Measurements from ENCODE around the gene PMFBP1. TPM values are rescaled to one million over a fixed set of nuclear protein-coding genes. Genes with fewer than 3 reads are reported as not detected.

The PMFBP1 gene
- polyA plus RNA-seq, 1 experiment, result 0.07 TPM

- DNase-seq (ENCODE audit: low read depth), result no peak
- POLR2A ChIA-PET, result no interaction called here
- H3K4me3 ChIP-seq (ENCODE audit: low read depth, low read length), result no peak overlapping the region
- H3K36me3 ChIP-seq (ENCODE audit: control insufficient read depth, insufficient read depth, low read length), result no peaks in the 10 kb centered on the region
- TF ChIP-seq CTCF (IDR thresholded peaks at IDR 0.05; ENCODE audit: insufficient read depth, low read depth, low read length), result no peak
- CTCF ChIA-PET, result interaction anchor here (0.8 to 2.9 kb wide), 2 partner anchors 342 to 1746 kb away, joined by 3 to 27 read pairs; no protein-coding TSS in a partner anchor
- no peaks in the 10 kb centered on the region for H3K27me3 ChIP-seq (ENCODE audit: control insufficient read depth, insufficient read depth, low read length)
These were observed 45.6 kb downstream of the PMFBP1 start for GRCh38 chr16:72126429-72126765.

GRCh38 chr16:72125635-72126428 lies 46.1 kb downstream of the PMFBP1 start:
- POLR2A ChIA-PET, result no interaction called here
- no peak for DNase-seq (ENCODE audit: low read depth)
- CTCF ChIA-PET, result interaction anchor here (0.7 to 2.9 kb wide), 18 partner anchors 9 to 1909 kb away, joined by 3 to 27 read pairs (median 4); no protein-coding TSS in a partner anchor
- Histone ChIP-seq H3K27me3 (ENCODE audit: control insufficient read depth, insufficient read depth, low read length) (no peaks in the 10 kb centered on the region), H3K4me3 (ENCODE audit: low read depth, low read length) (no peak overlapping the region), H3K36me3 (ENCODE audit: control insufficient read depth, insufficient read depth, low read length) (no peaks in the 10 kb centered on the region)
- TF ChIP-seq CTCF (IDR thresholded peaks at IDR 0.05; ENCODE audit: insufficient read depth, low read depth, low read length), result no peak

- H3K36me3 ChIP-seq (ENCODE audit: control insufficient read depth, insufficient read depth, low read length), result no peaks in the 10 kb centered on the region
- TF ChIP-seq CTCF (IDR thresholded peaks at IDR 0.05; ENCODE audit: insufficient read depth, low read depth, low read length), result peak; percentile 85
- no peaks in the 10 kb centered on the region for H3K27me3 ChIP-seq (ENCODE audit: control insufficient read depth, insufficient read depth, low read length)
- no peak overlapping the region for H3K4me3 ChIP-seq (ENCODE audit: low read depth, low read length)
- ChIA-PET CTCF (interaction anchor here (0.5 to 2.9 kb wide), 27 partner anchors 10 to 1910 kb away, joined by 3 to 27 read pairs (median 4); no protein-coding TSS in a partner anchor), POLR2A (interaction anchor here (0.5 kb wide), 1 partner anchor 124 kb away, joined by 8 read pairs; no protein-coding TSS in a partner anchor)
- peak; percentile 5 for DNase-seq (ENCODE audit: low read depth)
These were observed 47.0 kb downstream of the PMFBP1 start for GRCh38 chr16:72124761-72125634.

GRCh38 chr16:72124148-72124547 lies 47.8 kb downstream of the PMFBP1 start:
- DNase-seq (ENCODE audit: low read depth), result no peak
- no peak for TF ChIP-seq CTCF (IDR thresholded peaks at IDR 0.05; ENCODE audit: insufficient read depth, low read depth, low read length)
- Histone ChIP-seq H3K36me3 (ENCODE audit: control insufficient read depth, insufficient read depth, low read length) (no peaks in the 10 kb centered on the region), H3K4me3 (ENCODE audit: low read depth, low read length) (no peak overlapping the region), H3K27me3 (ENCODE audit: control insufficient read depth, insufficient read depth, low read length) (no peaks in the 10 kb centered on the region)
- CTCF ChIA-PET, result interaction anchor here (0.5 to 2.9 kb wide), 22 partner anchors 11 to 1911 kb away, joined by 3 to 27 read pairs (median 5); no protein-coding TSS in a partner anchor
- POLR2A ChIA-PET, result no interaction called here

- no peaks in the 10 kb centered on the region for H3K36me3 ChIP-seq (ENCODE audit: control insufficient read depth, insufficient read depth, low read length)
- POLR2A ChIA-PET, result no interaction called here
- no peak for DNase-seq (ENCODE audit: low read depth)
- H3K27me3 ChIP-seq (ENCODE audit: control insufficient read depth, insufficient read depth, low read length), result no peaks in the 10 kb centered on the region
- H3K4me3 ChIP-seq (ENCODE audit: low read depth, low read length), result no peak overlapping the region
- no peak for TF ChIP-seq CTCF (IDR thresholded peaks at IDR 0.05; ENCODE audit: insufficient read depth, low read depth, low read length)
- CTCF ChIA-PET, result interaction anchor here (1.3 to 2.9 kb wide), 5 partner anchors 11 to 1759 kb away, joined by 3 to 27 read pairs (median 12); no protein-coding TSS in a partner anchor
These were observed 48.5 kb downstream of the PMFBP1 start for GRCh38 chr16:72123426-72123825.
